CD4-positive, alpha-beta memory T cell (primary cell): Measurements from ENCODE around the gene FRZB. TPM values are rescaled to one million over a fixed set of nuclear protein-coding genes. Genes with fewer than 3 reads are reported as not detected.
"Not testable (repeated sequence)": the region's sequence is repeated elsewhere in the genome, so short reads cannot be mapped to it uniquely, and the experiment has no call there.

Experiments used
- CTCF ChIA-PET: fragments of 350-600 bp; sonication (Branson Sonifier 250); formaldehyde crosslinking; loops from one replicate; lab custom pipeline; 2021; ENCODE audit warnings: inconsistent platforms; ENCODE audit not compliant: partially characterized antibody; lab: Charles Lee
- POLR2A ChIA-PET: fragments of 350-600 bp; sonication (Branson Sonifier 250); formaldehyde crosslinking; loops from one replicate; lab custom pipeline; 2021; ENCODE audit not compliant: partially characterized antibody; lab: Charles Lee
- DNase-seq, 5 donors: peaks; one replicate each; pipeline versions ENCODE4 v3.0.0 to v3.0.0-alpha.2; 2020 to 2022; ENCODE audit warnings: mixed read lengths in 1 of 5
- H3K27ac ChIP-seq: one replicate; pipeline ENCODE4 v1.7.0; 2013; ENCODE audit warnings: low read depth, low read length
- H3K27me3 ChIP-seq: 2 replicates; pipeline ENCODE4 v1.7.0; 2013; ENCODE audit warnings: mild to moderate bottlenecking, low read length, moderate library complexity; ENCODE audit not compliant: insufficient read depth
- H3K36me3 ChIP-seq: 2 replicates; pipeline ENCODE4 v1.7.0; 2013; ENCODE audit warnings: mild to moderate bottlenecking, low read length, moderate library complexity; ENCODE audit not compliant: insufficient read depth
- H3K4me1 ChIP-seq: 2 replicates; pipeline ENCODE4 v1.7.0; 2013; ENCODE audit warnings: mild to moderate bottlenecking, low read length, moderate library complexity; ENCODE audit not compliant: insufficient read depth
- H3K4me3 ChIP-seq, 2 donors: one replicate each; pipeline ENCODE4 v1.7.0; 2013; ENCODE audit warnings: low read length in 2 of 2, mild to moderate bottlenecking in 1 of 2
- H3K9me3 ChIP-seq, 2 donors: one replicate each; pipeline ENCODE4 v1.7.0; 2013; ENCODE audit warnings: low read length in 2 of 2, control low read depth in 1 of 2; ENCODE audit not compliant: control insufficient read depth in 1 of 2
- H3K27ac Mint-ChIP-seq, 7 donors: one replicate each; pipeline ENCODE4 v1.8.0; 2020 to 2021; ENCODE audit warnings: mixed read lengths in 7 of 7, mild to moderate bottlenecking in 6 of 7, inconsistent platforms in 3 of 7, moderate library complexity in 3 of 7
- H3K27me3 Mint-ChIP-seq, 2 donors: one replicate each; pipeline ENCODE4 v1.8.0; 2020 to 2021; ENCODE audit warnings: mixed read lengths in 2 of 2
- H3K36me3 Mint-ChIP-seq, 2 donors: one replicate each; pipeline ENCODE4 v1.8.0; 2020 to 2021; ENCODE audit warnings: mixed read lengths in 2 of 2, inconsistent platforms in 1 of 2, mild to moderate bottlenecking in 1 of 2
- H3K4me1 Mint-ChIP-seq, 4 donors: one replicate each; pipeline ENCODE4 v1.8.0; 2020 to 2021; ENCODE audit warnings: mixed read lengths in 4 of 4, mild to moderate bottlenecking in 1 of 4
- H3K4me3 Mint-ChIP-seq, 8 donors: one replicate each; pipeline ENCODE4 v1.8.0; 2020 to 2021; ENCODE audit warnings: mixed read lengths in 8 of 8, mild to moderate bottlenecking in 7 of 8, moderate library complexity in 6 of 8, inconsistent platforms in 3 of 8
- H3K9me3 Mint-ChIP-seq, 8 donors: one replicate each; pipeline ENCODE4 v1.8.0; 2020 to 2021; ENCODE audit warnings: mixed read lengths in 8 of 8, mild to moderate bottlenecking in 5 of 8, inconsistent platforms in 3 of 8, moderate library complexity in 1 of 8
- intact Hi-C: fragments of 100-400 bp; cut with micrococcal nuclease; formaldehyde crosslinking; loops from one replicate; pipeline ENCODE4 v1.15.1; 2023
- polyA plus RNA-seq, 2 donors: library from polyadenylated mRNA; unstranded; fragments of 300-500 nt; fragmentation: Illumina TruSeq; gene quantifications; one replicate each; pipeline ENCODE4 v1.2.3, GENCODE V29; 2021
- total RNA-seq, 2 experiments: library from RNA; stranded (reverse); gene quantifications; one replicate each; pipeline ENCODE4 v1.2.3, GENCODE V29; 2021

FRZB gene
- total and polyA plus RNA-seq, 4 experiments from 2014 or later: 0.43 TPM; not detected in 3

GRCh38 chr2:182897137-182897536, 30.7 kb upstream of the FRZB start:
- Histone ChIP-seq H3K27me3 (no peaks in the 10 kb centered on the region), H3K4me1 (no peaks in the 10 kb centered on the region), H3K27ac (no peak overlapping the region), H3K4me3 (no peak overlapping the region), H3K36me3 (no peaks in the 10 kb centered on the region), H3K9me3 (no peaks in the 10 kb centered on the region)
- no peak overlapping the region for H3K27ac Mint-ChIP-seq
- no peaks in the 10 kb centered on the region for H3K36me3 Mint-ChIP-seq
- POLR2A ChIA-PET: no interaction called here
- DNase-seq: no peak
- peaks cover 0 to 3% of the 10 kb centered on the region in 2 donors for H3K27me3 Mint-ChIP-seq
- CTCF ChIA-PET: no interaction called here
- H3K4me1 Mint-ChIP-seq: peaks cover 0 to 8% (median 4%) of the 10 kb centered on the region in 4 donors
- no peak overlapping the region for H3K4me3 Mint-ChIP-seq
- intact Hi-C loops: no loop called here
- H3K9me3 Mint-ChIP-seq: peaks cover 0 to 2% (median 0%) of the 10 kb centered on the region in 8 donors

- Mint-ChIP-seq H3K36me3 (no peaks in the 10 kb centered on the region), H3K4me3 (no peak overlapping the region), H3K4me1 (peaks cover 0 to 13% (median 4%) of the 10 kb centered on the region in 4 donors), H3K27ac (no peak overlapping the region), H3K27me3 (peaks cover 0 to 3% of the 10 kb centered on the region in 2 donors), H3K9me3 (peaks cover 0 to 2% (median 0%) of the 10 kb centered on the region in 8 donors)
- Histone ChIP-seq H3K4me1 (no peaks in the 10 kb centered on the region), H3K9me3 (no peaks in the 10 kb centered on the region), H3K36me3 (no peaks in the 10 kb centered on the region), H3K27me3 (no peaks in the 10 kb centered on the region), H3K27ac (no peak overlapping the region), H3K4me3 (no peak overlapping the region)
- intact Hi-C loops: no loop called here
- ChIA-PET CTCF (no interaction called here), POLR2A (no interaction called here)
- DNase-seq: no peak
Measured at GRCh38 chr2:182895798-182896197, 29.4 kb upstream of the FRZB start.

GRCh38 chr2:182895169-182895568, 28.7 kb upstream of the FRZB start:
- CTCF ChIA-PET: interaction anchor here (1.0 kb wide), 1 partner anchor 12 kb away, joined by 3 read pairs; no protein-coding TSS in a partner anchor
- peaks cover 0 to 3% of the 10 kb centered on the region in 2 donors for H3K27me3 Mint-ChIP-seq

GRCh38 chr2:182894174-182894573, 27.7 kb upstream of the FRZB start:
- DNase-seq: no peak
- peaks cover 0 to 3% of the 10 kb centered on the region in 2 donors for H3K27me3 Mint-ChIP-seq
- H3K27me3 ChIP-seq: no peaks in the 10 kb centered on the region
- H3K4me3 ChIP-seq: no peak overlapping the region
- no peak overlapping the region for H3K27ac ChIP-seq
- no peak overlapping the region for H3K4me3 Mint-ChIP-seq
- H3K4me1 ChIP-seq: no peaks in the 10 kb centered on the region
- peaks cover 0 to 9% (median 2%) of the 10 kb centered on the region in 4 donors for H3K4me1 Mint-ChIP-seq
- H3K9me3 Mint-ChIP-seq: no peaks in the 10 kb centered on the region
- POLR2A ChIA-PET: no interaction called here
- intact Hi-C loops: no loop called here
- no peak overlapping the region for H3K27ac Mint-ChIP-seq
- CTCF ChIA-PET: no interaction called here
- no peaks in the 10 kb centered on the region for H3K36me3 ChIP-seq
- no peaks in the 10 kb centered on the region for H3K9me3 ChIP-seq
- H3K36me3 Mint-ChIP-seq: no peaks in the 10 kb centered on the region

More at GRCh38 chr2:182895169-182895568, 28.7 kb upstream of the FRZB start:
- intact Hi-C loops: no loop called here
- H3K27me3 ChIP-seq: no peaks in the 10 kb centered on the region
- Mint-ChIP-seq H3K9me3 (peaks cover 0 to 2% (median 0%) of the 10 kb centered on the region in 8 donors), H3K27ac (no peak overlapping the region), H3K4me3 (no peak overlapping the region), H3K36me3 (no peaks in the 10 kb centered on the region), H3K4me1 (peaks cover 0 to 13% (median 5%) of the 10 kb centered on the region in 4 donors)
- no peak for DNase-seq
- H3K9me3 ChIP-seq: no peaks in the 10 kb centered on the region
- no peak overlapping the region for H3K27ac ChIP-seq
- POLR2A ChIA-PET: no interaction called here
- H3K4me3 ChIP-seq: no peak overlapping the region
- H3K36me3 ChIP-seq: no peaks in the 10 kb centered on the region
- H3K4me1 ChIP-seq: no peaks in the 10 kb centered on the region

- Histone ChIP-seq H3K27me3 (no peaks in the 10 kb centered on the region), H3K27ac (no peak overlapping the region), H3K4me1 (no peaks in the 10 kb centered on the region), H3K9me3 (no peaks in the 10 kb centered on the region), H3K36me3 (no peaks in the 10 kb centered on the region), H3K4me3 (no peak overlapping the region)
- Mint-ChIP-seq H3K36me3 (no peaks in the 10 kb centered on the region), H3K9me3 (no peaks in the 10 kb centered on the region), H3K4me1 (peaks cover 0 to 5% (median under 1%) of the 10 kb centered on the region in 4 donors), H3K27me3 (peaks cover 0 to 3% of the 10 kb centered on the region in 2 donors), H3K27ac (no peak overlapping the region), H3K4me3 (no peak overlapping the region)
- POLR2A ChIA-PET: no interaction called here
- CTCF ChIA-PET: no interaction called here
- intact Hi-C loops: no loop called here
- no peak for DNase-seq
Measured at GRCh38 chr2:182893666-182894065, 27.2 kb upstream of the FRZB start.

GRCh38 chr2:182893035-182893434, 26.6 kb upstream of the FRZB start:
- DNase-seq, H3K27ac Mint-ChIP-seq, H3K4me1 ChIP-seq, POLR2A ChIA-PET, H3K36me3 ChIP-seq, CTCF ChIA-PET, H3K27me3 Mint-ChIP-seq, H3K9me3 Mint-ChIP-seq, H3K4me3 ChIP-seq, H3K4me3 Mint-ChIP-seq, H3K27ac ChIP-seq, H3K4me1 Mint-ChIP-seq, H3K9me3 ChIP-seq, intact Hi-C loops, H3K27me3 ChIP-seq, H3K36me3 Mint-ChIP-seq: not testable (repeated sequence)

- H3K4me3 Mint-ChIP-seq: no peak overlapping the region
- DNase-seq: no peak
- ChIA-PET POLR2A (no interaction called here), CTCF (interaction anchor here (1.1 kb wide), 1 partner anchor 8 kb away, joined by 3 read pairs; no protein-coding TSS in a partner anchor)
- no peaks in the 10 kb centered on the region for H3K36me3 Mint-ChIP-seq
- no peak overlapping the region for H3K27ac ChIP-seq
- no peaks in the 10 kb centered on the region for H3K27me3 ChIP-seq
- H3K27me3 Mint-ChIP-seq: no peaks in the 10 kb centered on the region
- peaks cover 0 to 5% (median under 1%) of the 10 kb centered on the region in 4 donors for H3K4me1 Mint-ChIP-seq
- no peaks in the 10 kb centered on the region for H3K36me3 ChIP-seq
- intact Hi-C loops: no loop called here
- H3K9me3 ChIP-seq: no peaks in the 10 kb centered on the region
- no peaks in the 10 kb centered on the region for H3K9me3 Mint-ChIP-seq
- H3K27ac Mint-ChIP-seq: no peak overlapping the region
- no peak overlapping the region for H3K4me3 ChIP-seq
- H3K4me1 ChIP-seq: no peaks in the 10 kb centered on the region
Measured at GRCh38 chr2:182891611-182892010, 25.2 kb upstream of the FRZB start.
